Measurements from ENCODE around the gene RBL1.
"Not testable (repeated sequence)": the region's sequence is repeated elsewhere in the genome, so short reads cannot be mapped to it uniquely, and the experiment has no call there.

Gene RBL1, protein sequence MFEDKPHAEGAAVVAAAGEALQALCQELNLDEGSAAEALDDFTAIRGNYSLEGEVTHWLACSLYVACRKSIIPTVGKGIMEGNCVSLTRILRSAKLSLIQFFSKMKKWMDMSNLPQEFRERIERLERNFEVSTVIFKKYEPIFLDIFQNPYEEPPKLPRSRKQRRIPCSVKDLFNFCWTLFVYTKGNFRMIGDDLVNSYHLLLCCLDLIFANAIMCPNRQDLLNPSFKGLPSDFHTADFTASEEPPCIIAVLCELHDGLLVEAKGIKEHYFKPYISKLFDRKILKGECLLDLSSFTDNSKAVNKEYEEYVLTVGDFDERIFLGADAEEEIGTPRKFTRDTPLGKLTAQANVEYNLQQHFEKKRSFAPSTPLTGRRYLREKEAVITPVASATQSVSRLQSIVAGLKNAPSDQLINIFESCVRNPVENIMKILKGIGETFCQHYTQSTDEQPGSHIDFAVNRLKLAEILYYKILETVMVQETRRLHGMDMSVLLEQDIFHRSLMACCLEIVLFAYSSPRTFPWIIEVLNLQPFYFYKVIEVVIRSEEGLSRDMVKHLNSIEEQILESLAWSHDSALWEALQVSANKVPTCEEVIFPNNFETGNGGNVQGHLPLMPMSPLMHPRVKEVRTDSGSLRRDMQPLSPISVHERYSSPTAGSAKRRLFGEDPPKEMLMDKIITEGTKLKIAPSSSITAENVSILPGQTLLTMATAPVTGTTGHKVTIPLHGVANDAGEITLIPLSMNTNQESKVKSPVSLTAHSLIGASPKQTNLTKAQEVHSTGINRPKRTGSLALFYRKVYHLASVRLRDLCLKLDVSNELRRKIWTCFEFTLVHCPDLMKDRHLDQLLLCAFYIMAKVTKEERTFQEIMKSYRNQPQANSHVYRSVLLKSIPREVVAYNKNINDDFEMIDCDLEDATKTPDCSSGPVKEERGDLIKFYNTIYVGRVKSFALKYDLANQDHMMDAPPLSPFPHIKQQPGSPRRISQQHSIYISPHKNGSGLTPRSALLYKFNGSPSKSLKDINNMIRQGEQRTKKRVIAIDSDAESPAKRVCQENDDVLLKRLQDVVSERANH

DNA sequence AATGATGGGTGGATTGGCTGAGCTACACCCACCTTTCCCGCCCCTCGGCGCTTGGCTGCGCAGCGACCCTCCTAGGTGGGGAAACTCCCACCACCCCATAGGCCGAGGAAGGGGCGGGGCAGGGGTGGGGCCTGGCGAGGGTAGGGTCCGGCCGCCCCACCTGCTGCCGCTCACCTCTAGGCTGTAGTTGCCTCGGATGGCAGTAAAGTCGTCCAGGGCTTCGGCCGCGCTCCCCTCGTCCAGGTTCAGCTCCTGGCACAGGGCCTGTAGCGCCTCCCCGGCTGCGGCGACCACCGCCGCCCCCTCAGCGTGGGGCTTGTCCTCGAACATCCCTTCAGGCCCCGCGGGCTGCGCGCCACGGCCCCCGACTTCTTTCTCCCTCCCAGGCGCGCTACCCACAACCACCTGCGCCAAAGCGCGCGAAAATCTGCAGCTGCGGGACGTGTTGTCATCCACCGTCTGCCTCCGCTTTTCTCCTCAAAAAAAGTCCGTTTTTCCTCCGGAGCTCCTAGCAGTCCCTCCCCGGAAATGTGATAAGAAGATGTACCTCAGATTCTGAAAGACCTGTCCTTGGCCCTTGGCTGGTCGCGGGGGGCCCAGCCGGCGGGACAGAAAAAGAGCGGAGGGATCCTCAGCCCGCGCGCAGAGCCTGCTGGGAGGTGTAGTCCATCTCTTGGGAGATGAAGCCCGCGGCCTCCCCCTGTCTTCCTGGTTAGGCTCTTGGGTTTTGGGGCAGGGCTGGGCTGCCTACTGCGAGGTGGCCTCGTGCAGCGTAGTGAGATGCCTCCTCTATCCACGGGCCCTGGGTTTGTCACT lies at the start of gene RBL1:
Gene RBL1 (minus strand): TSS at position 399 of the 816 bp plus-strand sequence. CDS start 69 bp downstream, at position 330.
- DNase-seq (ENCODE audit: low read depth, low spot score): peak; percentile 65

DNA sequence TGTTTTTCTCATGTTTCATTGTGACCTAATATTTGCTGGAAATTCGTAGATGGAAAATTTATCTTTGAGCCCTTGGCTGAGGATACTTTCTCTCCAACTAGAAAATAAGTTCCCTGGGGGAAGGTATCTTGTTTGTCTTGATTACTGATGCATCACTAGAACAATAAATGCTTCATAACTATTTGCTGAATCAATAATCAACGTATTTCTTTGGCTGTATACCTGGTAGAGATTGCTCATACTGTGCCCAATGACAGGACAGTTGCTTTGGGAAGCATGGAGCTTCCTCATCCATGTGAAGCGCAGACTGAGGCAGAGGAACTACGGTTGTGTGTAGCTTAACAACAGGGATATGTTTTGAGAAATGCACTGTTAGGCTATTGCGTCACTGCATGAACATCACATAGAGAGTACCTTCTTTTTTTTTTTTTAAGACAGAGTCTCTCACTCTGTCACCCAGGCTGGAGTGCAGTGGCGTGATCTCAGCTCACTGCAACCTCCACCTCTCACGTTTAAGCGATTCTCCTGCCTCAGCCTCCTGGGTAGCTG lies 49.1 kb upstream of the RBL1 start:
- DNase-seq (ENCODE audit: low read depth, low spot score): no peak

DNA sequence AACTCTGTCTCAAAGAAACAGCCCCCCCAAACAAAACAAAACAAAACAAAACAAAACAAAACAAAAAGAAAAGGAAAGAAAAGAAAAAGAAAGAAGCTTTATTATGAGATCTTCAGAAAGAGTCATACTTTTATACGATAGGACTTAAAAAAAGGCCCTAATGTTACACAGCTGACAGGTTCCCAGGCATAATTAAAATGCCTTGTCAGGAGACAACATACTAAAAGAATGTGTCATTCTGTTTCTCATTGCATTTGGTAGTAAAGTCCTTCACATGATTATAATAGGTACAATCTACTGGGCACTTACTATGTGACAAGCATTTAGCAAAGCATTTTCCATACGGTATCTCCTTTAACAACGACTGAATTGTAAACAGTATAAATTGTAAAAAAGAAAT lies 46.9 kb upstream of the RBL1 start:
- DNase-seq (ENCODE audit: low read depth, low spot score): no peak

DNA sequence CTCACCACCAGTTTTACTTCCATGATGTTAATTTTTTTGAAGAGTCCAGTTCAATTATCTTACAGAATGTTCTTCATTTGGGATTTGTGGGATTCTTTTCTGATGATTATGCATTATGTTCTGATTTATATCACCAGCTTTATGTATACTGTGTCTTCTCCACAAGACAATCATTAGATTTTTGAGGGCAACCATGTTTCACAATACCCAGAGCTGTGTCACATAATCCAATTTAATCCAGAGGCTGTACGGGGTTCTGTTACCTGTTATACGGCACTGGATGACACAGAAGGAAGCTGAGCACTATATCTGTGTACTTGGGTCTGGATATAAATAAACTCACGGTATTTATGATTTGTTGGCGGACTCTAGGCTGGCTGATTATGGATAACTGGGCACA lies 41.8 kb upstream of the RBL1 start:
- no peak for DNase-seq (ENCODE audit: low read depth, low spot score)

DNA sequence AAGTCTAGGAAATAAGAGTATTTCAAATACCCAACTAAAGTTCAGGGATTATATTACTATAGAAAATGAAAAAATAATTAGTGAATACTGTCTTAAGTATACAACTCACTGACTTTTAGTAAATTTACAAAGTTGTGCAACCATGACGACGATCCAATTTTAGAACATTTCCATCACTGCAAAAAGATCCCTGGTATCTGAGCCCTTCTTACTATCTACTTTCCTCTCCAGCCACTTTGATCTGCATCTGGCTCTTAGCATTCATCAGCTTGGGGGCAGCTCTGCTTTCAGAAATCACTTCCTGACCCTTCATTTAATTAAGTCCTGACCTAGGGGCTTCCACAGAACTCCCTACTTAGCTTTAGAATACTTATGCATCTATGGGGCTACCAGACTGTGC lies 38.2 kb upstream of the RBL1 start:
- no peak for DNase-seq (ENCODE audit: low read depth, low spot score)

DNA sequence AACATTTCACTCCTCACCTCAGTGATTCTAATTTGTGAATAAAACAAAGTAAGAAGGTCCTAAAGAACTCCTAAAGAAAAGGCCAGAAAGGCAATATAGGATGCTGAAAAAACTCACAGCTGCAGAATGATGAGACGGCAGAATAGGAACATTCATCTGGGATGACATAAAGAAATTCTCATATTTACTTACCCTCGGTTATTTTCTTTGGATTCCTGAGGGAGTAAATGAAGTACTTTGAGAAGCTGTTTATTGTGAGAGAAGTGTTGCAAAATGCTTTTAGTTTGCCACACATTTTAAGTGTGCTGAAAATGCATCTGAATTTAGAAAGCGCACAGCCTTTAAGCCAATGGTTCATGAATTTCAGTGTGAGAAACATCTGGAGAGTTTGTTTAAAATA lies 35.7 kb upstream of the RBL1 start:
- no peak for DNase-seq (ENCODE audit: low read depth, low spot score)

DNA sequence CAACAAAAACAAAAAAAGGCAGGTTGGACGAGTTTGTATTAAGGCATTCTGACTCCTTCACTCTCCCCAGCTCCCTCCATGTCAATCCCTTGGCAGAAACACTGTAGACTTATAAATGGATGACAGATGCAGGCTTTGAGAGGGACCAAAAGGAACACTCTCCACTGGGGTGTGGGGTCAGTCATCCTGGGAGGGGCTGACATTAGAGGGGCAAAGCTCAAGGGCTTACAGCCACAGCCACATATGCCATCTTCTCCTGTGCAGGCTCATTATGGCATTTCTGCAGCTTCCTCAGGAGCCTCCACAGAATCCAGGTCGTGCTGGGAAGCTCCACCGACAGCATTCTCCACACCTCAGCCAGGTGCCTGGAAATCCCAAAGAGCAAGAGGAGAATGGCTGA lies 33.0 kb upstream of the RBL1 start:
- no peak for DNase-seq (ENCODE audit: low read depth, low spot score)

DNA sequence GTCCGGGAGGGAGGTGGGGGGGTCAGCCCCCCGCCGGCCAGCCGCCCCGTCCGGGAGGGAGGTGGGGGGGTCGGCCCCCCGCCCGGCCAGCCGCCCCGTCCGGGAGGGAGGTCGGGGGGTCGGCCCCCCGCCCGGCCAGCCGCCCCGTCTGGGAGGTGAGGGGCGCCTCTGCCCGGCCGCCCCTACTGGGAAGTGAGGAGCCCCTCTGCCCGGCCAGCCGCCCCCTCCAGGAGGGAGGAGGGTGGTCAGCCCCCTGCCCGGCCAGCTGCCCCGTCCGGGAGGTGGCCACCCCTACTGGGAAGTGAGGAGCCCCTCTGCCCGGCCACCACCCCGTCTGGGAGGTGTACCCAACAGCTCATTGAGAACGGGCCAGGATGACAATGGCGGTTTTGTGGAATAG lies 30.5 kb upstream of the RBL1 start:
- DNase-seq (ENCODE audit: low read depth, low spot score): not testable (repeated sequence)

DNA sequence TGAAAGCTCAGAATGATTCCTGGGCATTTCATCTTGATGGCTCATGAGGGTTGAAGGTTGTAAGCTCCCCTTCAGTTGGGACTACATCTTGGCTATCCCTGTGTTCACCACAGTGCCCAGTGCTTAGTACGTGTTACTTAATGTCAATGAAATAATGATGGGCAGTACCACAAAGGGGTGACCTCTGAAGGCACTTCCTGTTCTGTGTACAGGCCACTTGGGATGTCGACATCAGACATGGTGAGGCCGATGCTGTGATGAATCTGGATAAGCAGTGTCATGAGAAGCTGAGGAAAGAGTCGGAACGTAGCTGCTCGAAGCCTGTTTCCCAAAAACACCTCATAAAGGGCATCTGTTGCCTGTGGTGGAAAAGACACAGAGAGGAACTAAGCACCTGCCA lies 27.6 kb upstream of the RBL1 start:
- no peak for DNase-seq (ENCODE audit: low read depth, low spot score)

DNA sequence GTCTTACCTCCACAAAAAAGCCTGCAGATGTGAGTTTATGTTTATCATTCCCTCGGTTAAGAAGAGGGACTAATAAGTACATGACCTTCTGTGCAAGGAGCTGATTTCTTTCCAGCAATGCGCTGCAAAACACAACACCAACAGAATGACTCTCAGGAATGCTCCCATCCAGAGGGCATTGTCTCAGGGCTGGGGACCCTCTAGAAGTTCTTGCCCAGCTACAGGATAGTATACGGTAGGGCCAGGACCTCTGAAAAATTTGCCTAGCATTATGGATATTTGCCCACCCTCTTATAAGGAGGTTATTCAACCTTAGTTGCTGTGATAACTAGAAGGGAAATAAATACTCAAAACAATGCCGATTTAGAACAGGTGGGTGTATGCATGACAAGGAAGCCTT lies 24.7 kb upstream of the RBL1 start:
- DNase-seq (ENCODE audit: low read depth, low spot score): no peak

DNA sequence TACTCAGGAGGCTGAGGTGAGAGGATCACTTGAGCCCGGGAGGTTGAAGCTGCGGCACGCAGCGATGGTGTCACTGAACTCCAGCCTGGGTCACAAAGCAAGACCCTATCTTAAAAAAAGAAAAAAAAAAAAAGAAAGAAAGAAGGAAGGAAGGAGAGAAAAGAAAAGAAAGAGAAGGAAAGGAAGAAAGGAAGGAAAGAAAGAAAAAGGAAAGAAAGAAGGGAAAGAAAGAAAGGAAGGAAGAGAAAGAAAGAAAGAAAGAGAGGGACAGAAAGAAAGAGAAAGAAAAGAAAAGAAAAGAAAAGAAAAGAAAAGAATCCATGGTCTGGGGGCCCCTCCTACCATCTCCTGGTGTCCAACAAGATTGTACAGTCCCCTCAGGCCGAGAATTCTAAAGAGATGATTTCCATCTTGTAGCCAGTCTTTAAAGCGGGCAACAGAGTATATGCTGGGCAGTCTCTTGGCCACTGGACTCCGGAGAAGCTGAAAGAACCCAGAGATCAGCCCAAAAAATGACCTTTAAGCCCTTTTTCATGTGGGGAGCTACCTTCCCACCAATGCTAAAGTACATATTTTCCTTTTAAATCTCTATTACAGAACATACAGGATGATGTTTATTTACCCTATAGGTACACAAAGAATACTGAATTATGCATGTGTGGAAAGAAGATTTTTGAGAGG lies 23.7 kb upstream of the RBL1 start:
- DNase-seq (ENCODE audit: low read depth, low spot score): no peak

DNA sequence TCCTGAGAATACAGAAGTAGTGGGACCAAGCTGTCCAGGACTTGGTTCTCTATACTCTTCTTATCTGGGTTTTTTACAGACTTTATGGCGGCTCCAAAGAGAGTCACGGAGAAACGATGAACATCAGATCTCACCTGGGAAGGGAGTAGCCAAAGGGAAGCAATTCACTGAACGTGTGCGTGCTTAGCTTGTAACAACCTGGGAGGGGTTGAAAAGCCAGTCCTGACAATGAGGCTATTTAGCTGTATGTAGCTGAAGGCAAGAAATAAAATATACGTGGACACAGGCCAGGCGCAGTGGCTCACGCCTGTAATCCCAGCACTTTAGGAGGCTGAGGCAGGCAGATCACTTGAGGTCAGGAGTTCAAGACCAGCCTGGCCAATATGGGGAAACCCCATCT lies 18.2 kb upstream of the RBL1 start:
- no peak for DNase-seq (ENCODE audit: low read depth, low spot score)

DNA sequence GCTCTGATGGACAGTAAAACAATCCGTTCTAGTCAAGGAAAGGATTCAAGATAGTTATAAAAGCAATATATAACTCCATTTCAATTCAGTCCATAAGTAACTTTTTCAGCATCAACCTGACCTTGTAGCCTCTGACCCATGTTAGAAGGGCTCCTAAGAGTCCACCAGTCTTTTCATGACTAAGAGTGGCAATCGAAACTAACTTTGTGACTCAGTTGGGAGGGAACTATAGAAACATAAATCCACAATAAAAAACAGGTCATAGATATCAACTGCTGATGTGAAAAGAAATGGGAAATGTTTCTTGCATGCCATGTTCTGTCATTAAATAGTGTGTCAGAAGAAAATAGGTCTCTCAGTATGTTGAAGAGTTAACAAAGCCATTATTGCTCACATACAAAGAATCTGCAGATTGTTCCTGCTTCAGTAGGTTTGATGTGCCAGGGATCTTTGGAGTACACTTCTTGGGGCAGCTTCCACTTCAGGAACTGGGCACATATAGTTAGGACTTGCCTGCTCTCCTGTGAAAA lies 16.2 kb upstream of the RBL1 start:
- no peak for DNase-seq (ENCODE audit: low read depth, low spot score)

DNA sequence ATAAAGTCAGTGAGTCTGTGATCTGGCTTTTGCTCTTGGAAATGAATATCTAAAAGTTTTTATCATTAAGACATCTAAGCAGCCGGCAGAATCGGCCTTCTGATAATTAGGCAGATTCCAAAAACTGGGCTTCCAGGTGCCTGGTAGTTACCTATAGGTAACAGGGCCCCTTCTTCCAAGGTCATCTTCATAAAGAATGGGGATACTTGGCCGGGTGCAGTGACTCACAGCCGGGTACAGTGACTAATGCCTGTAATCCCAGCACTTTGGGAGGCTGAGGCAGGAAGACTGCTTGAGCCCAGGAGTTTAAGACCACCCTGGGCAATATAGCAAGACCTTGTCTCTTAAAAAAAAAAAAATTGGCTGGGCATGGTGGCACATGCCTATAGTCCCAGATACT lies 12.9 kb upstream of the RBL1 start:
- no peak for DNase-seq (ENCODE audit: low read depth, low spot score)

DNA sequence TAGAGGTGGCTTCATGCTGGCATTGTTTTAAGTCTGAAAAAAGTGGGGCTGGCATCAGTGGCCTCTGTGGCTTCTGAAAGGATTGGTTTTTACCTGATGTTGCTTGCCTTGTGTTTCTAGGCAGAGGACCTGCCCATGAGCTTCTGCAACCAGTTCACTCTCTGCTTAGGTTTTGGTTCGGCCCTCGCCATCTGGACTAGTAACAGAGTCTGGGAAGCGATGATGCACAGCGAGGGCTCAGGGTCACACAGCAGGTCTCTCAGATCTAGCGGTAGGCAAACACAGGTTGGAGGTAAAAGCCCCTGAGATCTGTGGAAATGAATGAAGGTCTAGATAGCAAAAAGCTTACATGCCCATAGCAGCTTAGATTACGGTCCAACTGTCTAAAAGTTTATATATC lies 6.8 kb upstream of the RBL1 start:
- DNase-seq (ENCODE audit: low read depth, low spot score): no peak

DNA sequence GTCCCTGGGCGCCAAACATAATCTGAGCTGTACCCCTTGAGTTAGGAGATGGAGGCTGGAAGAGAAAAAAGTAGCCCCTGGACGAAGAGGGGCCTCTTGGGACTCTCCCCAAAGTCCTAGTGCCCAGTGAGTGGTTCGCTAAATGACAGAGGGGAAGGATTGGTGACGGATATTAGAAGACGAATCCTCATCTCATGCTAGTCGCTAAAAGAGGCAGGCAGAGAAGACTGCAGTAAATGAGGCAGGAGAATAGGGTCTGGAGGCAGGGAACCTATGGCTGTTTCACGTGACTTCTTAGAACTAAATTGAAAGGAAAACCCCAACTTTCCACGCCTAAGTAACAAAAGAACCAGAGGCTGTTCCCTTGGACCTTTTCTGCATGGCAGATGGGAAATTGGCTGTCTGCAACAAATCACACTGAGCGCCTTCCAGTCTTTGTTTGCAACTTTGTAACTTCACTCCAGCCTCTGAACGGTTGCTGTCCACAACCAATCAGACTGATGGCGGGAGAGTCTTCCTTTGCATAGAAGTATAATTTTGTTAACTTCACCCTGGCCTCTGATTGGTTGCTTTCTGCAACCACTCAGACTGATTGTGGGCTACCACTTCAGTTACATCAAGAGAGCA lies 731 bp upstream of the RBL1 start:
- DNase-seq (ENCODE audit: low read depth, low spot score): no peak

DNA sequence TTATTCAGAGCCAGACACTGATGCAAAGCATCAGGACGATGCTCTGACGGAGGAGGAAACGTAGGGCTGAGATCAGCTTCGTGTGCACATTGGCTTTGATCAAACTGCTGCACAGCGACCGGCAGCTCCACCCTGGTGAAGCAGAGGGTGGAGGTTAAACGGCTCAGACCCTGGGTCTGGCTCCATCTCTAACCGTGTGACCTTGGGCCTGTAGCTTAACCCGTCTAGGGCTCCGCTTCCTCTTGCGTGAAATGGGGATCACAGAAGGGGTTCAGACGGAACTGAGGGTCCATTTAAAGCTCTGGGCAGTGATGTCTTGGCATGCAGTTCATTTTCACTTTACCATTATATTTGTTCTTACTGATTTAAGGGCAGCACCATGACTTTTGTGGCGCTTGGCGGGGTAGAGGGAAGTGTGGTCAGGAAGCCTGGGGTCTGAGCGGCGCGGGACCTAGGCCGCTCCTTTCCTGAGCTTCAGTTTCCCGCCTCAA lies 644 bp downstream of the RBL1 start:
- DNase-seq (ENCODE audit: low read depth, low spot score): no peak

DNA sequence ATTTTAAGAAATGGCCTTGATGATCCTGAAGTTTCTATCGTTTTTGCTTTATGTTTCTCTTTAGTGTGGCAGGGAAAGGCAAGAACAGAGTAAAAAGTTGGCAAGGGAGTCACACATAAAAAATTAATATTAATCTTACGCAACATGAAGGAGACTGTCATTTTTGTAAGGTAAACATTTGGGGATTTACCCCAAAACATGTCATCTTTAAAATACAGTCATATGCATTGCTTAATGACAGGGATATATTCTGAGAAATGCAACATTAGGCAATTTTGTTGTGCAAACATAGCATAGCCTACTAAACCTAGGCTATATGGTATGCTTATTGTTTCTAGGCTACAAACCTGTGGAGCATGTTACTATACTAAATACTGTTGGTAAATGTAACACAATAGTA lies 5.4 kb downstream of the RBL1 start:
- no peak for DNase-seq (ENCODE audit: low read depth, low spot score)

DNA sequence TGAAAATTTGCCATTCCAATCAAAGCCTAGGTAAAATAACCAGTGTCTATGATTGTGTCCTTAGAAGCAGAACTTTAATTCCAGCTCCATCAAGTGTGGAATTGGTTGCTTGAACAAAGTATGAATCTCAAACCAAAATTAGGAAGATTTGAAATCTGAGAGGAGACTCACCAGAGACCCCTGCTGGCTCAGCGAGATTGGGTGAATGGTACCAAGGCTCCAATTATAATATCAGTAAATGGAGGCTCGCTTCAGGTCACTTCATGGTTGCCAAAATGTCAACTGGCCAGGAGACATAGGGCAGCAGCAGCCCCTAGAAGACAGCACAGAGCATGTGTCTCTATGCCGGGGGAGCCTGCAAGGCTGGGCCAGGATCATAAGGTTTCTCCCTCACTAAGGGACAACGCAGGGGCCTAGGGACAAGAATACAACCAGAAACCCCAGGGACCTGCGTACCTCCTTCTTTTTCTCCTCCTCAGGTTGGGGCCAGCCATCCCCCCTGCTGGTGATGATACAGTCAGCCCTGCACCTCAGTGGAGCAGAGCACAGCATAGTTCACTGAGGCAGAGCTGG lies 14.0 kb downstream of the RBL1 start:
- DNase-seq (ENCODE audit: low read depth, low spot score): no peak

DNA sequence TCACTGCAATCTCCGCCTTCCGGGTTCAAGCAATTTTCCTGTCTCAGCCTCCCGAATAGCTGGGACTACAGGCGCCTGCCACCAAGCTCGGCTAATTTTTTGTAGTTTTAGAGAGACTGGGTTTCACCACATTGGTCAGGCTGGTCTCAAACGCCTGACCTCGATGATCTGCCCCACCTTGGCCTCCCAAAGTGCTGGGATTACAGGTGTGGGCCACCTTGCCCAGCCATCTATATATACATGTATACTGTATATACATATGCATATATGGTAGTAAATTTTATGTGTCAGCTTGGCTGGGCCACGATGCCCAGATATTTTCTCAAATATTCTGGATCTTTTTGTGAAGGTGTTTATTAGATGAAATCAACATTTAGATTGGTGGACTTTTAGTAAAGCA lies 18.8 kb downstream of the RBL1 start:
- DNase-seq (ENCODE audit: low read depth, low spot score): no peak
